GM23338 (cell line): ENCODE data around the gene ZFYVE27. TPM values are rescaled to one million over a fixed set of nuclear protein-coding genes. Genes with fewer than 3 reads are reported as not detected.

Source experiments
- ATAC-seq: fragments of 200-7000 bp; cut with Tn5 transposase; 3 replicates; pipeline ENCODE4 v1.9.1; 2020
- DNase-seq: peaks from one replicate; pipeline ENCODE4 v3.0.0-alpha.2; 2015; ENCODE audit warnings: low spot score
- H2AFZ ChIP-seq: fragments of 200-600 bp; sonication (generic); 2 replicates; pipeline ENCODE4 v1.8.0; 2016; ENCODE audit warnings: antibody characterized with exemption, mild to moderate bottlenecking, moderate library complexity
- H3F3A ChIP-seq: fragments of 200-600 bp; sonication (generic); replicated peaks from 2 replicates; pipeline ENCODE4 v1.8.0; 2017; ENCODE audit warnings: antibody characterized with exemption, mixed run types, low read depth
- H3K27ac ChIP-seq: fragments of 200-600 bp; sonication (generic); 2 replicates; pipeline ENCODE4 v1.6.1; 2016; ENCODE audit warnings: low read depth
- H3K27me3 ChIP-seq: fragments of 200-600 bp; sonication (generic); 2 replicates; pipeline ENCODE4 v1.8.0; 2016; ENCODE audit warnings: mild to moderate bottlenecking, mixed run types, moderate library complexity; ENCODE audit not compliant: insufficient read depth
- H3K36me3 ChIP-seq: fragments of 200-600 bp; sonication (generic); 2 replicates; pipeline ENCODE4 v1.8.0; 2016; ENCODE audit warnings: mild to moderate bottlenecking; ENCODE audit not compliant: insufficient read depth
- H3K4me1 ChIP-seq: fragments of 200-600 bp; sonication (generic); 2 replicates; pipeline ENCODE4 v1.8.0; 2016; ENCODE audit warnings: mild to moderate bottlenecking, moderate library complexity; ENCODE audit not compliant: insufficient read depth
- H3K4me2 ChIP-seq: fragments of 200-600 bp; sonication (generic); 2 replicates; pipeline ENCODE4 v1.7.1; 2017; ENCODE audit warnings: mixed run types
- H3K4me3 ChIP-seq: fragments of 200-600 bp; sonication (generic); 2 replicates; pipeline ENCODE4 v1.6.1; 2016; ENCODE audit warnings: mixed run types
- H3K79me2 ChIP-seq: fragments of 200-600 bp; sonication (generic); replicated peaks from 2 replicates; pipeline ENCODE4 v1.8.0; 2017; ENCODE audit warnings: mild to moderate bottlenecking; ENCODE audit not compliant: insufficient read depth
- H3K9me2 ChIP-seq: fragments of 200-600 bp; sonication (generic); 2 replicates; pipeline ENCODE4 v1.8.0; 2017; ENCODE audit not compliant: insufficient read depth
- H4K20me1 ChIP-seq: fragments of 200-600 bp; sonication (generic); replicated peaks from 2 replicates; pipeline ENCODE4 v1.8.0; 2017; ENCODE audit warnings: mild to moderate bottlenecking; ENCODE audit not compliant: insufficient read depth
- H3K27ac Mint-ChIP-seq: 2 replicates; pipeline ENCODE4 v1.8.0; 2020; ENCODE audit warnings: inconsistent platforms, mild to moderate bottlenecking, moderate library complexity, mixed read lengths
- H3K27me3 Mint-ChIP-seq: 3 replicates; pipeline ENCODE4 v1.8.0; 2022; ENCODE audit warnings: low read depth, mild to moderate bottlenecking, moderate library complexity, mixed read lengths, inconsistent platforms; ENCODE audit not compliant: insufficient read depth, poor library complexity
- H3K36me3 Mint-ChIP-seq: 3 replicates; pipeline ENCODE4 v1.8.0; 2021; ENCODE audit warnings: low read depth, mild to moderate bottlenecking, inconsistent platforms, moderate library complexity, mixed read lengths
- H3K4me1 Mint-ChIP-seq: 3 replicates; pipeline ENCODE4 v1.8.0; 2020; ENCODE audit warnings: mild to moderate bottlenecking, inconsistent platforms, mixed read lengths
- H3K4me3 Mint-ChIP-seq: 3 replicates; pipeline ENCODE4 v1.8.0; 2021; ENCODE audit warnings: moderate library complexity, mild to moderate bottlenecking, inconsistent platforms, mixed read lengths
- H3K9me3 Mint-ChIP-seq: 3 replicates; pipeline ENCODE4 v1.8.0; 2020; ENCODE audit warnings: moderate library complexity, mild to moderate bottlenecking, inconsistent platforms, mixed read lengths
- CREB1 ChIP-seq: fragments of 250-450 bp; sonication (Bioruptor Pico); IDR thresholded peaks from 2 replicates; pipeline ENCODE4 v1.5.0; 2020; ENCODE audit warnings: low read depth, mild to moderate bottlenecking, moderate library complexity
- CTCF ChIP-seq, 2 experiments: fragments of 200-600 bp in 1 of 2; sonication (generic) in 1 of 2; conservative IDR thresholded peaks; 2 replicates each; pipeline versions ENCODE4 v1.5.1 to v1.6.1; 2016 to 2017; ENCODE audit warnings: antibody characterized with exemption in 2 of 2, low read depth in 2 of 2, mild to moderate bottlenecking in 2 of 2, moderate library complexity in 1 of 2
- EZH2 ChIP-seq: fragments of 200-600 bp; sonication (generic); IDR thresholded peaks from one replicate; pipeline ENCODE4 v1.8.0; 2017; ENCODE audit warnings: antibody characterized with exemption, mild to moderate bottlenecking, low read depth; ENCODE audit not compliant: unreplicated experiment
- EZH2phosphoT487 ChIP-seq: fragments of 200-600 bp; sonication (generic); IDR thresholded peaks from one replicate; pipeline ENCODE4 v1.8.1; 2018; ENCODE audit warnings: antibody characterized with exemption; ENCODE audit not compliant: unreplicated experiment
- JUNB ChIP-seq: IDR thresholded peaks from one replicate; pipeline ENCODE4 v1.6.1; 2016; ENCODE audit warnings: antibody characterized with exemption; ENCODE audit not compliant: unreplicated experiment
- NANOG ChIP-seq: IDR thresholded peaks from 2 replicates; pipeline ENCODE4 v1.6.1; 2016; ENCODE audit warnings: antibody characterized with exemption, borderline replicate concordance
- POLR2AphosphoS5 ChIP-seq: IDR thresholded peaks from 2 replicates; pipeline ENCODE4 v1.6.1; 2016; ENCODE audit warnings: antibody characterized with exemption, low read depth
- STAT1 ChIP-seq: IDR thresholded peaks from one replicate; pipeline ENCODE4 v1.6.1; 2016; ENCODE audit warnings: antibody characterized with exemption; ENCODE audit not compliant: unreplicated experiment
- ZNF114 ChIP-seq: fragments of 250-450 bp; sonication (Bioruptor Pico); IDR thresholded peaks from 2 replicates; pipeline ENCODE4 v1.5.0; 2020; ENCODE audit warnings: mild to moderate bottlenecking, moderate library complexity
- ZNF331 ChIP-seq: fragments of 250-450 bp; sonication (Bioruptor Pico); IDR thresholded peaks from 2 replicates; pipeline ENCODE4 v1.5.0; 2020; ENCODE audit warnings: low read depth, mild to moderate bottlenecking, moderate library complexity
- ZNF462 ChIP-seq: fragments of 250-450 bp; sonication (Bioruptor Pico); IDR thresholded peaks from 2 replicates; pipeline ENCODE4 v1.5.0; 2020; ENCODE audit warnings: mild to moderate bottlenecking, moderate library complexity
- polyA plus RNA-seq: library from polyadenylated mRNA; unstranded; fragments of >200 nt; fragmentation: Nextera tagmentation; extraction: Ambion mirVana; gene quantifications from 2 replicates; pipeline ENCODE4 v1.2.1, GENCODE V29; 2016
- total RNA-seq: library from RNA; depleted of rRNA; stranded (reverse); fragments of >200 nt; shearing (Covaris generic); gene quantifications from 2 replicates; pipeline ENCODE4 v1.2.3, GENCODE V29; 2014
- TF ChIP-seq, protein P1 (sequence below): IDR thresholded peaks from 2 replicates; pipeline ENCODE4 v1.6.1; 2016; ENCODE audit warnings: antibody characterized with exemption
- TF ChIP-seq, protein P2 (sequence below): IDR thresholded peaks from one replicate; pipeline ENCODE4 v1.6.1; 2018; ENCODE audit warnings: antibody characterized with exemption; ENCODE audit not compliant: unreplicated experiment

ZFYVE27 gene
- total and polyA plus RNA-seq, 2 experiments from 2014 or later: 15.0 to 25.8 TPM

DNA sequence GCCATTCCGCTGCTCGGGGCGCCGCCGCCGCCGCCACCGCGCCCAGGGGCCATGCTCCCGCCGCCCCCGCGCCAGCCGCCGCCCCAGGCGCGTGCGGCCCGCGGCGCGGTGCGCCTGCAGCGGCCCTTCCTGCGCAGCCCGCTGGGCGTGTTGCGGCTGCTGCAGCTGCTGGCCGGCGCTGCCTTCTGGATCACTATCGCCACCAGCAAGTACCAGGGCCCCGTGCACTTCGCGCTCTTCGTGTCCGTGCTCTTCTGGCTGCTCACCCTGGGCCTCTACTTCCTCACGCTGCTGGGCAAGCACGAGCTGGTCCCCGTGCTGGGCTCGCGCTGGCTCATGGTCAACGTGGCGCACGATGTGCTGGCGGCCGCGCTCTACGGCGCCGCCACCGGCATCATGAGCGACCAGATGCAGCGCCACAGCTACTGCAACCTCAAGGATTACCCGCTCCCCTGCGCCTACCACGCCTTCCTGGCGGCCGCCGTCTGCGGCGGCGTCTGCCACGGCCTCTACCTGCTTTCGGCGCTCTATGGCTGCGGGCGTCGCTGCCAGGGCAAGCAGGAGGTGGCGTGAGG is 23.0 kb upstream of the ZFYVE27 start:
- H3K27ac ChIP-seq: peak overlapping the region; percentile 97; the same call in 1 of the 2 replicates
- H3K9me3 Mint-ChIP-seq: no peaks in the 10 kb centered on the region; the same call in 2 of the 3 replicates
- no peaks in the 10 kb centered on the region for H4K20me1 ChIP-seq
- H2AFZ ChIP-seq: no peak overlapping the region
- peaks cover 7% of the 10 kb centered on the region; the same call in 1 of the 2 replicates for H3K36me3 ChIP-seq
- H3K36me3 Mint-ChIP-seq: peaks cover 32% of the 10 kb centered on the region
- peak; percentile 71 for DNase-seq
- ATAC-seq: peak; percentile 40
- H3F3A ChIP-seq: peaks cover 23% of the 10 kb centered on the region
- H3K9me2 ChIP-seq: no peaks in the 10 kb centered on the region
- H3K79me2 ChIP-seq: peaks cover 17% of the 10 kb centered on the region
- peak overlapping the region; percentile 99 for H3K27ac Mint-ChIP-seq
- H3K4me2 ChIP-seq: peak overlapping the region; percentile 89
- H3K4me3 Mint-ChIP-seq: peak overlapping the region; percentile 100
- H3K27me3 ChIP-seq: no peaks in the 10 kb centered on the region
- peak overlapping the region; percentile 82 for H3K4me3 ChIP-seq
- TF ChIP-seq, protein P1, sequence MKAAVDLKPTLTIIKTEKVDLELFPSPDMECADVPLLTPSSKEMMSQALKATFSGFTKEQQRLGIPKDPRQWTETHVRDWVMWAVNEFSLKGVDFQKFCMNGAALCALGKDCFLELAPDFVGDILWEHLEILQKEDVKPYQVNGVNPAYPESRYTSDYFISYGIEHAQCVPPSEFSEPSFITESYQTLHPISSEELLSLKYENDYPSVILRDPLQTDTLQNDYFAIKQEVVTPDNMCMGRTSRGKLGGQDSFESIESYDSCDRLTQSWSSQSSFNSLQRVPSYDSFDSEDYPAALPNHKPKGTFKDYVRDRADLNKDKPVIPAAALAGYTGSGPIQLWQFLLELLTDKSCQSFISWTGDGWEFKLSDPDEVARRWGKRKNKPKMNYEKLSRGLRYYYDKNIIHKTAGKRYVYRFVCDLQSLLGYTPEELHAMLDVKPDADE: peak; percentile 7; the same call in 1 of the 2 replicates
- TF ChIP-seq CREB1 (CRISPR knock-in tag) (0 out of 2 replicates have a peak, but pooled peaks have one; percentile 16), EZH2phosphoT487 (no peak), ZNF331 (no peak), NANOG (no peak), EZH2 (no peak), CTCF (conservative IDR thresholded peaks at IDR 0.05; ENCODE audit: low read depth in 2 of 2) (peak in 1 of 2 experiments; percentile 31; a peak in 2 of 4 replicates), POLR2AphosphoS5 (peak; percentile 57), ZNF114 (CRISPR knock-in tag) (no peak), ZNF462 (no peak), STAT1 (no peak), JUNB (no peak)
- TF ChIP-seq, protein P2, sequence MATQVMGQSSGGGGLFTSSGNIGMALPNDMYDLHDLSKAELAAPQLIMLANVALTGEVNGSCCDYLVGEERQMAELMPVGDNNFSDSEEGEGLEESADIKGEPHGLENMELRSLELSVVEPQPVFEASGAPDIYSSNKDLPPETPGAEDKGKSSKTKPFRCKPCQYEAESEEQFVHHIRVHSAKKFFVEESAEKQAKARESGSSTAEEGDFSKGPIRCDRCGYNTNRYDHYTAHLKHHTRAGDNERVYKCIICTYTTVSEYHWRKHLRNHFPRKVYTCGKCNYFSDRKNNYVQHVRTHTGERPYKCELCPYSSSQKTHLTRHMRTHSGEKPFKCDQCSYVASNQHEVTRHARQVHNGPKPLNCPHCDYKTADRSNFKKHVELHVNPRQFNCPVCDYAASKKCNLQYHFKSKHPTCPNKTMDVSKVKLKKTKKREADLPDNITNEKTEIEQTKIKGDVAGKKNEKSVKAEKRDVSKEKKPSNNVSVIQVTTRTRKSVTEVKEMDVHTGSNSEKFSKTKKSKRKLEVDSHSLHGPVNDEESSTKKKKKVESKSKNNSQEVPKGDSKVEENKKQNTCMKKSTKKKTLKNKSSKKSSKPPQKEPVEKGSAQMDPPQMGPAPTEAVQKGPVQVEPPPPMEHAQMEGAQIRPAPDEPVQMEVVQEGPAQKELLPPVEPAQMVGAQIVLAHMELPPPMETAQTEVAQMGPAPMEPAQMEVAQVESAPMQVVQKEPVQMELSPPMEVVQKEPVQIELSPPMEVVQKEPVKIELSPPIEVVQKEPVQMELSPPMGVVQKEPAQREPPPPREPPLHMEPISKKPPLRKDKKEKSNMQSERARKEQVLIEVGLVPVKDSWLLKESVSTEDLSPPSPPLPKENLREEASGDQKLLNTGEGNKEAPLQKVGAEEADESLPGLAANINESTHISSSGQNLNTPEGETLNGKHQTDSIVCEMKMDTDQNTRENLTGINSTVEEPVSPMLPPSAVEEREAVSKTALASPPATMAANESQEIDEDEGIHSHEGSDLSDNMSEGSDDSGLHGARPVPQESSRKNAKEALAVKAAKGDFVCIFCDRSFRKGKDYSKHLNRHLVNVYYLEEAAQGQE: no peak
- peaks cover 56% of the 10 kb centered on the region for H3K4me1 Mint-ChIP-seq
- peaks cover 17% of the 10 kb centered on the region for H3K27me3 Mint-ChIP-seq
- peaks cover 45% of the 10 kb centered on the region for H3K4me1 ChIP-seq
